GM21515 (cell line): Measurements from ENCODE around the gene DNAJC19.

ENCODE experiments used
- ATAC-seq: cut with Tn5 transposase; IDR thresholded peaks from one replicate; pipeline ENCODE4 v1.9.1; 2021; ENCODE audit not compliant: unreplicated experiment

Gene DNAJC19

GRCh38 chr3:180961552-180961951 lies 28.0 kb downstream of the DNAJC19 start:
- no peak for ATAC-seq

- no peak for ATAC-seq
Observed at GRCh38 chr3:180961087-180961486, 28.4 kb downstream of the DNAJC19 start.

- no peak for ATAC-seq
Observed at GRCh38 chr3:180959691-180960090, 29.8 kb downstream of the DNAJC19 start.

GRCh38 chr3:180947761-180948390 lies 41.7 kb downstream of the DNAJC19 start:
- ATAC-seq: peak; percentile 77

- ATAC-seq: no peak
Observed at GRCh38 chr3:180940826-180941225, 48.7 kb downstream of the DNAJC19 start.

- no peak for ATAC-seq
Observed at GRCh38 chr3:180934638-180935037, 54.9 kb downstream of the DNAJC19 start.
